GM18498 (cell line): ENCODE measurements around the gene LEPR.
A peak's percentile ranks its signal among the peaks of the same experiment; 100 is the strongest.
"Not testable (repeated sequence)": the region's sequence is repeated elsewhere in the genome, so short reads cannot be mapped to it uniquely, and the experiment has no call there.

ENCODE experiments used
- ATAC-seq: cut with Tn5 transposase; IDR thresholded peaks from one replicate; pipeline ENCODE4 v1.9.1; 2021; ENCODE audit warnings: mild to moderate bottlenecking, moderate library complexity; ENCODE audit not compliant: unreplicated experiment

The LEPR gene, protein sequence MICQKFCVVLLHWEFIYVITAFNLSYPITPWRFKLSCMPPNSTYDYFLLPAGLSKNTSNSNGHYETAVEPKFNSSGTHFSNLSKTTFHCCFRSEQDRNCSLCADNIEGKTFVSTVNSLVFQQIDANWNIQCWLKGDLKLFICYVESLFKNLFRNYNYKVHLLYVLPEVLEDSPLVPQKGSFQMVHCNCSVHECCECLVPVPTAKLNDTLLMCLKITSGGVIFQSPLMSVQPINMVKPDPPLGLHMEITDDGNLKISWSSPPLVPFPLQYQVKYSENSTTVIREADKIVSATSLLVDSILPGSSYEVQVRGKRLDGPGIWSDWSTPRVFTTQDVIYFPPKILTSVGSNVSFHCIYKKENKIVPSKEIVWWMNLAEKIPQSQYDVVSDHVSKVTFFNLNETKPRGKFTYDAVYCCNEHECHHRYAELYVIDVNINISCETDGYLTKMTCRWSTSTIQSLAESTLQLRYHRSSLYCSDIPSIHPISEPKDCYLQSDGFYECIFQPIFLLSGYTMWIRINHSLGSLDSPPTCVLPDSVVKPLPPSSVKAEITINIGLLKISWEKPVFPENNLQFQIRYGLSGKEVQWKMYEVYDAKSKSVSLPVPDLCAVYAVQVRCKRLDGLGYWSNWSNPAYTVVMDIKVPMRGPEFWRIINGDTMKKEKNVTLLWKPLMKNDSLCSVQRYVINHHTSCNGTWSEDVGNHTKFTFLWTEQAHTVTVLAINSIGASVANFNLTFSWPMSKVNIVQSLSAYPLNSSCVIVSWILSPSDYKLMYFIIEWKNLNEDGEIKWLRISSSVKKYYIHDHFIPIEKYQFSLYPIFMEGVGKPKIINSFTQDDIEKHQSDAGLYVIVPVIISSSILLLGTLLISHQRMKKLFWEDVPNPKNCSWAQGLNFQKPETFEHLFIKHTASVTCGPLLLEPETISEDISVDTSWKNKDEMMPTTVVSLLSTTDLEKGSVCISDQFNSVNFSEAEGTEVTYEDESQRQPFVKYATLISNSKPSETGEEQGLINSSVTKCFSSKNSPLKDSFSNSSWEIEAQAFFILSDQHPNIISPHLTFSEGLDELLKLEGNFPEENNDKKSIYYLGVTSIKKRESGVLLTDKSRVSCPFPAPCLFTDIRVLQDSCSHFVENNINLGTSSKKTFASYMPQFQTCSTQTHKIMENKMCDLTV

DNA sequence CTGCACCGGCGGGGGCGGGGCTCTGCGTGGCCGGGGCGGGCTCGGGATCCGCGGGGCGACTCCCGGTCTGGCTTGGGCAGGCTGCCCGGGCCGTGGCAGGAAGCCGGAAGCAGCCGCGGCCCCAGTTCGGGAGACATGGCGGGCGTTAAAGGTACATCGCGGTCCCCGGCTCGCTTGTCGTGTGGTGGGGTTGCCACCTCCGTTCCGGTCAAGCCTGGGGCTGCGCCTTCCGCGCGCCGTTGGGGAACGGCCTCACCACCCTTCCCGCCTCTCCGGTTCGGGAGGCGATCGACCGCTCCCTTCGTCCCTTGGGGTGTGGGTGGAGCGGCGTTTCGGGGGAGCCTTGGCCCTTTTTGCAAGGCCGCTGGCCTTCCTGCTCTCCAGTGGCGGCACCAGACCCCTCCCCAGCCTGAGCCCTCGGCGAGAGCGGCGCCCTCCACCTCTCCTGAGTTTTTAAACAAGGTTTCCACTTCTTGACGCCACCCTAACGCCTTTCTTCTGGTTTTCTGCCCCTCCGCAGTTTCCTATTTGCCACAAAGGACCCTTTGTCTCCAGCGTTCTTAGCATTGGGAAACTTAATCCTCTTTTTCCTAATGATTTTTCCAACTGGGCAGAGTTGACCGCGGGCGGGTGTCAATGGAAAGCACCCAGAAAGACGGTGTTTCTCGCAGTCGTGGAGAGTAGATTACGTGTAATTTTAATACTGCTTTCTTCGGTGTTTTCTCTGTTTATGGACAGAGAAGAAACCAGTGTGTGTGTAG lies at the start of gene LEPR, which contains the start of gene LEPROT:
Gene LEPR (plus strand): TSS at position 79 of the 761 bp plus-strand sequence. CDS start 144,898 bp downstream, outside the sequence.
Gene LEPROT (plus strand): TSS at position 79 of the 761 bp plus-strand sequence. CDS start 57 bp downstream, at position 136.
- ATAC-seq: no peak

DNA sequence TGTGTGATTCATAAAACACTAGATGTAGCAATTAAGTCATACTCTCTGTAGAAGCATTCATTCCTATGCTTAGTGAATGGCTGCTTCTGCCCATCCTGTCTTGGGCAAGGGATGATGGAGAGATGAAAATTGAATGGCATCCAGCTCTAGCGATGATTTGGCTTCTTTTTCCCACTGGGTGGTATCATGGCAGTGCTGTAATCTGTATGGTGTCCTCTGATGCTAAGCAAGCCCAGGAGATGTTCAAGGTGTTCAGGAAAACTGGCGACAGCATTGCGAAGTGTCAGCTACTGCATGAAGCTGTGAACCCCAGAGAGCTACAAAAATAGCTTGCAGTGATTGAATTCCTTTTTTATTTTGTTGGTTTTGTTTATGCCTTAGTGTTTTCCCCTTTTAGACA lies 48.9 kb upstream of the LEPR start:
- ATAC-seq: no peak

DNA sequence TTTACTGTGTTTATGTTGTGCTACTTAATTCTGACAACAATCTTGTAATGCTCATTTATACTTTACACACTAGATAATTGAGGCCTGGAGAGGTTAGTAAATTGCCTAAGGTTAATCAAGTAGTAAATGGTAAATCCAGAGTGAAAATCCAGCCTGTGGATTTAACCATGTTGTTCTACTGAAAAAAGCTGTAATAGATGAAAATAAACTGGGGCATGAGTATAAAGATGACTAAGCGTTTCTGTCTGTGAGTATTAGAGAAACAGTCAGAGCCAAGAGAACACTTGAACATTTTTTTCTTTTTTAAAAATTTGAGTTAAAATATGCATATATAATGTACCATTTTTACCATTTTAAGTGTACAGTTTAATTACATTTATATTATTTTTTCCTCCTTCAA lies 47.9 kb upstream of the LEPR start:
- no peak for ATAC-seq

DNA sequence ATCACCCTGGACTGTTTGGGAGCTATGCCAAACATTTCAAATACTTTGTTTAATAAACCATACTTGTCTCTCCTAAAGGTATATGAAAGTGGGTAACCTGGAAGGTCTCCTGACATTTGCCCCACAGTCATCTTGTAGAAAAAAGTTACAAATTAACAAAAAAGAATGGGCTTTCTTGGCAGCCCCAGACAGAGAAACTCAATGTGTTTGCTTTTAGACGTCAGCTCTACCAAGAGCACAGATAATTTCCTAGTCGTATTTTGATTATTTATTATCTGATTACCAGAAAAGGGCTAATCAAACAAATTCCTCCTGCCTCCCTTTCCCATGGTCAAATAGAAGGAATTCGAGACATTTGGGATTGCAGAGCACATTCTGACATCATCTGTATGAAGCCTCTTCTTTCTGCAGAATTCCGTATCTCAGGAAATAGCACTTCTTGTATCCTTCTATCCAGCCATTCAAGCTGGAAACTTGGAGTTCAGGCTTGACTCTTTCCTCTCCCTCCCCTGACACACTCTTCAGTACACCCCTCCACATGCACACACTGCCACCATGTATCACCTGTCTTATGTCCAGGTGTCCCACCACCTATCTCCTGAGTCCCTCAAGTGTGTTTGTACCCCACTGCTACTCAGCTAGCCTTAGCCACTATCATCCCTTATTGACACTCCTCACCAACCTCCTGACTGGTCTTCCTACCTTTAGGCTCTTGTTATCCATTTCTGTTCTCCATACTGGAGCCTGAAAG lies 42.8 kb upstream of the LEPR start:
- ATAC-seq: no peak

DNA sequence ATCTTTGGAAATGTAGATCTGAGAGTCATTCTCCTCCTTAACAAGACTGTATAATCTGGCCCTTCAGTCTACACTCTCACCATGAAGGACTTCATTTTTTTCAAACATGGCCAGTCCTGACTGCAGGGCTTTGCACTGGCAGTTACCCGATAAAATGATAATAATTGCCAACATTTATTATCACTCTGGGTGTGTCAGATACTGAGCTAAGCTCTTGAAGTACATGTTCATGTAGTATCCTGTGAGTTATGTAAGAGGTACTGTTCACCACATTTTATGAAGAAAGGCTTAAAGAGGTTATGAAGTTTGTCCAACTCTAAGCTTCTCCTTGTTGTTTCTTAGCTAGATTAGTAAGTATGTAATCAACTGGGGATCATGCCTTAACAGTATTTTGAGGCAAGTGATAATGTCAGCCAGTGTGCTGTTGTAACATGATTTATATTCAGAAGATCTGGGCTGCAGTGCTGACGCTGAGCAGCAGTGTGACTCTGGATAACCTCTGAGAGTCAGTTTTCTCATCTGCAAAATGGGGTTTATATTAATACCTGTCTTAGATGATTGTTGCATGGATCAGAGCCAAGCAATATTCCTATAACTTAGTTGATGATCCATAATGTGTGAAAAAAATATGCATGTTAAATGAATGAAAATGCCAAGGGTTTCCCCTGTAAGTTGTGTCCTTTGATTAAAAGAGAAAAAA lies 42.1 kb upstream of the LEPR start:
- ATAC-seq: no peak

DNA sequence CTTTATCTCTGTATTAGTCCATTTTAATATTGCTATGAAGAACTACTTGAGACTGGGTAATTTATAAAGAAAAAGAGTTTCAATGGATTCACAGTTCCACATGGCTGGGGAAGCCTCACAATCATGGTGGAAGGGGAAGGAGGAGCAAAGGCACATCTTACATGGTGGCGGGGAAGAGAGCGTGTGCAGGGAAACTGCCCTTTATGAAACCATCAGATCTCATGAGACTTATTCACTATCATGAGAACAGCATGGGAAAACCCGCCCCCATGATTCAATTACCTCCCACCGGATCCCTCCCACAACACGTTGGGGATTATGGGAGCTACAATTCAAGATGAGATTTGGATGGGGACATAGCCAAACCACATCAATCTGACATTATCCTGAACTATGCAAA lies 36.0 kb upstream of the LEPR start:
- not testable (repeated sequence) for ATAC-seq

DNA sequence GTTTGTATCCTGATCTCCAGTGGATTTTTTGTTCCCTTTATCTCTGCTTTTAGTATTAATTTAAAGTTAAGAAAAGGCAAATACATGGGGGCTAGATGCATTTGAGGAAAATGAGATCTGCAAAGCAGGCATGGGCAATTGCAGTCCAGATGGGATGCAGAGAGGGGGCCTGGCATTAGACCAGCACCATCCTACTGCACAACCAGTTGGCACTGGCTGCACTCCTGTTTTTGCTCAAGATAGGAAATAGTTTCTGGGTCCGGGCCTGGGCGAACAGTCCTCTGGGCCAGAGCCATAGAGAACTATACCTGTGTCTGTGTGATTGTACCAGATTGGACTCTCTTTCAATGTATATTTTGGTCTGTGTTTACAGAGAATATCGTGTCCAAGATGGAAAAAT lies 34.0 kb upstream of the LEPR start:
- ATAC-seq: no peak

DNA sequence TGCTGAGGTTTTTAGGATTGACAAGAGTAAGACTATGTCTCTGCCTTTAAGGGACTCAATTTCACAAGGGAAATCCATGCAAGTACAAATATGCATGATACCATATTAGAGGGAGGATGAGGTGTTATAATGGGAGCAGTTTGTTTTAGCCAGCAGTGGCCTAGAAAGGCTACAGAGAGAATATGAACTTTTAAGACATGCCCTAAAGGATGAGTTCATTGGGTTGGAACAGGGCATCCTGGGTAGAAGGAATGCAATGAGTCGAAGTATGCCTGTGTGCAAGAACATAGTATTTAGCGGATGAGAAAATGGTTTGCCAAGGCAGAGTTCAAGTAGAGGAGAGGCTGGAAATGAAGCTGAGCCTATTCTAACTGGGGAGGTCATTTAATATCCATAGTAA lies 32.6 kb upstream of the LEPR start:
- ATAC-seq: no peak

DNA sequence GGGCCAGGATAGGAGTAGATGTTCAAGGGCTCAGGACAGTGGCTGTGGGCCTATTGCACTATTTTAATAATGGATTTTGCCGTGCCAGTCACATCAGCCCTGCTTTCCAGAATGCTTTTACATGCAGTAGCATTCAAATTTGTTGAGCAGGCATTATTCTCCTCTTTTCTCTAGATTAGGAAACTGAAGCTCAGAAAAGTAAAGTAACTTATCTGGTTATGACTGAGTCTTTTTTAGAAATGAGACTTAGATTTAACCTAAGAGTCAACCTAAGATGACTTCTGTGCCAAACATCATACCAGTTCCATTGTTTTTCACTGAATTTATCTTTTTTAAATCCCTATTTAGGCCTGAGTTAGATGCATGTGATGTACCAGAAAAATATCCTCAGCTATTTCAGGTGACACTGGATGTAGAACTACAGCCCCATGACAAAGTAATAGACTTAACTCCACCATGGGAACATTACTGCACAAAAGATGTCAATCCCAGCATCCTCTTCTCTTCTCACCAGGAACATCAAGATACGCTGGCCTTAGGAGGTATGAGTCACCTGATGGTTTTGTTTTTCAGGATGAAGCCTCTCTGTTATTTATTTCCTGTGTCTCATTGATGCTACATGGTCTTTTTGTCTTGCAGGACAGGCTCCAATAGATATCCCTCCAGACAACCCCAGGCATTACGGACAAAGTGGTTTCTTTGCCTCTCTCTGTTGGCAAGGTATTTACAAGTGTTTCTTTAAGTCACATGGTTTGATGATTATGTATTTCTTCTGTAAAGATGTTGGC lies 31.4 kb upstream of the LEPR start:
- no peak for ATAC-seq

DNA sequence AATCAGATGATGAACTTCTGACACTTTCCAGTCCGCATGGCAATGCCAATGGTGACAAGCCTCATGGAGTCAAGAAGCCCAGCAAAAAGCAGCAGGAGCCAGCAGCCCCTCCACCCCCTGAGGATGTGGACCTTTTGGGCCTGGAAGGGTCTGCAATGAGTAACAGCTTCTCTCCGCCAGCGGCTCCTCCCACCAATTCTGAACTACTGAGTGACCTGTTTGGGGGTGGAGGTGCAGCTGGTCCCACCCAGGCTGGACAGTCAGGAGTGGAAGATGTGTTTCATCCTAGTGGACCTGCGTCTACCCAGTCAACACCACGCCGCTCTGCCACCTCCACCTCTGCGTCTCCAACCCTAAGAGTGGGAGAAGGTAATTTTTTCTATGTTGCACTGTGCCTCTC lies 28.0 kb upstream of the LEPR start:
- ATAC-seq: no peak

DNA sequence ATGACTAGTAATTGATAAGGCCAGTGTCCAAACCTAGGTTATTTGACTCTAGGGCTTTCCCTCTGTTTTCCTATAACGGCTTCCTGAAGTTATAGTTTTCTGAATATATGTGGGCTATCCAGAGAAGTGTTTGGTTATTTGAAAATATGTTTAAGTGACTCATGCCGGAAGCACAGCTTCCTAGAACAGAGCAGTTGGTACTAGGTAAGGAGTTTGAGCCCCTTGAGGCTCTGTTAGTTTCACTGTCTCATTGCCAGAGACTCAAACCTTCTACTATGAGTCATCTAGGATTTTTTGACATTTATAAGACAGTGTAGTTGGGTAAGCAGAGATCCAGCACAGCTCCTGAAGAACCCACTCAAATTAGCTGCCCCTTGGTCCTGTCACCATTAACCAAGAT lies 27.1 kb upstream of the LEPR start:
- peak; percentile 87 for ATAC-seq

DNA sequence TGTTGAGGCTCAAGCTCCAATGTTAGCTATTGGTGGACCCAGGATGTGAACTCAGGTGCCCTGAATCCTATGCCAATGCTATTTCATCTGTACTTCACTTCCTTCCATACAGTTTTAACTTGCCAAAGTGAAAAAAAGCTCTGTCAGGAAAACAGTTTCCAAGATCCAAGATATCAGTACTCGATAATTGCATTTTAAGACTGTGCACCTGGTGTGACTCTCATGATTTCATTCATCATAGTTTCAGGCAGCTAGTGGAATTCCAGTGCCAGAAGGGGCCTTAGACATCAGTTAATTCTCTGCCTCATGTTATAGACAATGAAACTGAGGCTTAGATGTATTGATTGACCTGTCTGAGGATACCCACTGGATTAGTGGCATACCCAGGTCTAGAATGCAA lies 26.5 kb upstream of the LEPR start:
- no peak for ATAC-seq

DNA sequence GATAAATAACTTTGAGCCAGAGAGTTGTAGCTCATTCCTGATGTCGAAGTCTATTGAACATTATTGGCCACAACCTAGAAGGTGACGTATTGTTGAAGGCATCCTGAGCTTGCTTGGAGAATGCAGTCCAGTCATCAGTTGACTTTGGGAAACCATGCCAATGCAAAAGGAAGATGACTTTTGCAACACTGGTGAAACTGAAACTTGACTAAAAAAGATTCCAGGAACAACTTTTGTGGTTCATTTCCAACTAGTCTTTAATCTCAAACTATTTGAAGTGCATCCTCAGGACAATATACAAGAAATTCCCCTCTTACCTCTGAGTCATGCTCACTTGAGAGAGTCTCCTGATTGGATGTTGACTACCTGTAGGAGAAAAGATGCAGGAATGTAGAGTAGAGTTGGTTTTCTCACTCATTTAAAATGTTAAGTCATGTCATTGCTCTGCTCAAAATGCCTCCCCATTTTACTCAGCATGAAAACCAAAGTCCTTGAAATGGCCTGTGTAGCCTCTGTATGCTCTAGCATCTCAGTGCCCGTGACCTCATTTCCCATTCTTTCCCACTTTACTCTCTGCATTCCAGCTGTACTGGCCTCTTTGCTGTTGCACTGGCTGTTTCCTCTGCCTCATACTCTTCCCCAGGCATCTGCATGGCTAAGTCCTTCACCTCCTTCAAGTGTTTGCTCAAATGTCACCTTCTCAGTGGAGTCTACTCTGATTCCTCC lies 24.4 kb upstream of the LEPR start:
- ATAC-seq: no peak

DNA sequence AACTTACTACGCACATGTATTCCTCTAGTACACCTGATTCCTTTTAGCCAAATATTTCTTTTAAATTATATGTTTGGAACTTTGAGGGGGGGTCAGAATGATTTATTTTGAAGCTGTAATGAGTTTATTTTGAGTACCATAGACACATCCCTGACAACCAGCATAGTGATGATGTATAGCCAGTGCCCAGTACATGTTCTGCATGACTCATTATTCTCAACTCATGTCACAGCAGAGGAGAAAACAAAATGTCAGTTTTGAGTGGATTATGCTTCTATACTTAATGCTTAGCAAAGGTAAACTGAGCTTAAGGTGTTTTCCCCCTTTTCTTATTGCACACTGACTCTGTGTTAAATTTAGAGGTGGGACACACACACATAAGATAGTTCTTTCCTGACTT lies 22.4 kb upstream of the LEPR start:
- no peak for ATAC-seq

DNA sequence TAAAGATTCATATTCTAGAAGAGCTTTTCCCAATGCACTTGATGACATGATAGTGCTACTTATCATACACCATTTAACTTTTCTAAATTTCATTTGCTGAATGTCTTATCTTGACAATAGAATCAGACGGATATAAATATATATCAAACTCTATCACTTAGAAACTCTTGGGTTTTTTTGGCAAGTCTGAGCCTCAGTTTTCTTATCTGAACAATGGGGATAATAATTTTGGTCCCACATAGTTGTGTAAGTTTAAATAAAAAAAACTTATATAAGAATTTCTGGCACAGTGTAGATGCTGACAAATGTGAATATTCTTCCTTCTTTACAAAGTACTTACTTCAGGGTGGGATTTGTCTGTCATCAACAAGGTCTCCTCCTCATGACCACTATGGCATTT lies 21.5 kb upstream of the LEPR start:
- no peak for ATAC-seq

DNA sequence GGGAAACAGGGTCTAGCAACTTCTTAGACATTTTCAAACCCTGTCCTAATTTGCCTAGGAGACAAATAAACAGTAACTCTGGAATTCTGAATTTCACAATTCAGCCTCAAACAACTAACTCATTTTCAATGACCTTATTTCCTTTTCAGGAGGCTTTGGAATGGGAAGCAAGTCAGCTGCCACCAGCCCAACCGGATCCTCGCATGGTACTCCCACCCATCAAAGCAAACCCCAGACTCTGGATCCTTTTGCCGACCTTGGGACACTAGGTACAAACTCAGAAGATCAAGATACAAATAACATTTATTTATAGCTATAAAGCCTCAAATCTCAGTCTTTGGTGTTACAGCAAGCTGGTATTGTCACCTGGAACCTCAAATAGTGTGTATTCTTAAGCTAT lies 18.9 kb upstream of the LEPR start:
- no peak for ATAC-seq

DNA sequence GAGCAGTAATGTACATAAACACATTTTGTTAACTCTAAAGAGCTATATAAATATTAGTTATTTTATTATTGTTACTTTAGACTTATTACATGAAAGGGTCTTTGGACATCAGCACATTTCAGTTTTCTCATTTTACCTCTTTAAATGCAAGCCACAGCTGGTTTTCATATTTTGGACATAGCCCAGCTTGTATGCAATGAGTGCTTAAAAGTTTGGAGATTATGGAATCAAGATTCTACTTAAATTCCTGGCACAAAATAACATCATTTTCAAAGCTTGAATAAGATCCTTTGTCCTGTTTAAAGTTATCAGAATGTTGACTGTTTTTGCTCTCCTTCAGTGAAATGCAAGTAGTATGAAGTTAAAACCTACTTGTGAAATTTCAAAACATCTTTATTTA lies 15.5 kb upstream of the LEPR start:
- ATAC-seq: no peak

DNA sequence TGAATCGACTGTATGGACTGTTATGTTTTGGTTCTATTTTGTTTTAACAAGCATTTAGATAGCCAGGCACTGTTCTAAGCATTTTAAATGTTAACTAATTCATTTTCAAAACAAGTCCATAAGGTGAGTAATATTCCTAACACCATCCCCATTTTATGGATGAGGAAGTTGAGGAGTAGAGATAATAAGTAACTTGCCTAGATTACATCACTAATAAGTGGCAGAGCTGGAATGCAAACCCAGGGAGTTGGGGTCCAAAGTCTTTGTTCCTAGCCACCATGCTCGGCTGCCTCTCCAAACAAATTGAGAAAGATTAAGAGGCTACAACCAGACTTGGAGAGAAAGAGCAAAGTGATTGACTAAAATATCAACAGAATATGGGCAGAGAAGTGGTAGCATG lies 12.6 kb upstream of the LEPR start:
- ATAC-seq: no peak
